ENCODE data around the gene AKAP13.

Gene AKAP13

DNA sequence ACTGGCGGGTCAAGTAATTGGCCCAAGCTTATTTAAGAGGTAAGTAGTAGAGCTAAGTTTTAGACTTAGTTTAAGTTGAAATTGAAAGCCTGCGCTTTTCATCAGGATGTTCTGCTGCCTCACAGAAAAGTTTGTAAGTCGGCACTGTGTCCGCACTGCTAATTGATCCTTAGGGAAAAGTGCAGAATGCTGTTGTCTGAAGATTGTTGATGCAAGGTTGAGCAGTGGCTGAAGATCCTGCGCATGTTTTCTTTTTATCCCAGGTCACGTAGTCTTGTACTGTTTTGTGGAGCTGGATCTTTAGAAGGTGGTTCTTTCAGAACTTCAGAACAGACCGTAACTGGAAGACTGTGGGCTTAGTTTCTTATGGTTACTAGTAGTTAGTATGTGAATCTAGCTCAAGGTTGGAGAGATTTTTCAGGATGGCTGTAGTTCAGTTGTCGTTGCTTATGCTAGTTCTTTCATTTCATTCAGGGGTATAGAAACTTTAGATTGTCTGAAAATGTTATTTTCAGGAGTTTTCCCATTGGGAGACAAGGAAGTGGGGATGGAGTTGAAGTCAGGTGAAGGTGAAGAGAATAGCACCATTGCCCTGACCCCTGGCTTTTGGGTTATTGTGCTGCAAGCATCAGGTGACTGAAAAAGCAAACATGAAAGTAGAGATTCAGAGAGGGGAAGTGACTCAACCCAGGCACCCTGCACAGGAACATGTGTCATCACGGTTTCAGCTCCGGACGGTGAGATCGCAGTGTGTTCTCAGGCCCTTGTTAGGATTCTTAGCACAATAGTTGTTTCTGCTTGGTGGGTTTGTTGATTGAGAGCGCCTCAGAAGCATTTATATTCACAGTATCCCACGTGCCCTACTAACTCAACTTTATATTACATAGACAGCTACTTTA, 32.8 kb downstream of the AKAP13 start:
- TF ChIP-seq RAD21 (IDR thresholded peaks at IDR 0.05; ENCODE audit: low read depth) (no peak), TAF1 (IDR thresholded peaks at IDR 0.05; ENCODE audit: low read depth) (no peak), TCF12 (IDR thresholded peaks at IDR 0.05; ENCODE audit: low read depth) (no peak), CEBPB (IDR thresholded peaks at IDR 0.05) (no peak), EP300 (IDR thresholded peaks at IDR 0.05; ENCODE audit: borderline replicate concordance) (peak; percentile 72; the same call in 1 of the 2 replicates), CREB1 (IDR thresholded peaks at IDR 0.05; ENCODE audit: low read depth) (no peak), NFIC (IDR thresholded peaks at IDR 0.05) (no peak), EGR1 (IDR thresholded peaks at IDR 0.05) (no peak), TEAD4 (IDR thresholded peaks at IDR 0.05) (no peak), FOXM1 (IDR thresholded peaks at IDR 0.05; ENCODE audit: borderline replicate concordance, low read depth) (no peak; the same call in 1 of the 2 replicates), YY1 (IDR thresholded peaks at IDR 0.05; ENCODE audit: low read depth) (no peak), ZBTB7A (IDR thresholded peaks at IDR 0.05; ENCODE audit: low read depth) (no peak)
- TF ChIP-seq, protein P1, sequence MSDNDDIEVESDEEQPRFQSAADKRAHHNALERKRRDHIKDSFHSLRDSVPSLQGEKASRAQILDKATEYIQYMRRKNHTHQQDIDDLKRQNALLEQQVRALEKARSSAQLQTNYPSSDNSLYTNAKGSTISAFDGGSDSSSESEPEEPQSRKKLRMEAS (IDR thresholded peaks at IDR 0.05), result 0 out of 2 replicates have a peak, but pooled peaks have one; percentile 44
- TF ChIP-seq, protein P2, sequence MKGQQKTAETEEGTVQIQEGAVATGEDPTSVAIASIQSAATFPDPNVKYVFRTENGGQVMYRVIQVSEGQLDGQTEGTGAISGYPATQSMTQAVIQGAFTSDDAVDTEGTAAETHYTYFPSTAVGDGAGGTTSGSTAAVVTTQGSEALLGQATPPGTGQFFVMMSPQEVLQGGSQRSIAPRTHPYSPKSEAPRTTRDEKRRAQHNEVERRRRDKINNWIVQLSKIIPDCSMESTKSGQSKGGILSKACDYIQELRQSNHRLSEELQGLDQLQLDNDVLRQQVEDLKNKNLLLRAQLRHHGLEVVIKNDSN (IDR thresholded peaks at IDR 0.05), result peak; percentile 76
- TF ChIP-seq, protein P3, sequence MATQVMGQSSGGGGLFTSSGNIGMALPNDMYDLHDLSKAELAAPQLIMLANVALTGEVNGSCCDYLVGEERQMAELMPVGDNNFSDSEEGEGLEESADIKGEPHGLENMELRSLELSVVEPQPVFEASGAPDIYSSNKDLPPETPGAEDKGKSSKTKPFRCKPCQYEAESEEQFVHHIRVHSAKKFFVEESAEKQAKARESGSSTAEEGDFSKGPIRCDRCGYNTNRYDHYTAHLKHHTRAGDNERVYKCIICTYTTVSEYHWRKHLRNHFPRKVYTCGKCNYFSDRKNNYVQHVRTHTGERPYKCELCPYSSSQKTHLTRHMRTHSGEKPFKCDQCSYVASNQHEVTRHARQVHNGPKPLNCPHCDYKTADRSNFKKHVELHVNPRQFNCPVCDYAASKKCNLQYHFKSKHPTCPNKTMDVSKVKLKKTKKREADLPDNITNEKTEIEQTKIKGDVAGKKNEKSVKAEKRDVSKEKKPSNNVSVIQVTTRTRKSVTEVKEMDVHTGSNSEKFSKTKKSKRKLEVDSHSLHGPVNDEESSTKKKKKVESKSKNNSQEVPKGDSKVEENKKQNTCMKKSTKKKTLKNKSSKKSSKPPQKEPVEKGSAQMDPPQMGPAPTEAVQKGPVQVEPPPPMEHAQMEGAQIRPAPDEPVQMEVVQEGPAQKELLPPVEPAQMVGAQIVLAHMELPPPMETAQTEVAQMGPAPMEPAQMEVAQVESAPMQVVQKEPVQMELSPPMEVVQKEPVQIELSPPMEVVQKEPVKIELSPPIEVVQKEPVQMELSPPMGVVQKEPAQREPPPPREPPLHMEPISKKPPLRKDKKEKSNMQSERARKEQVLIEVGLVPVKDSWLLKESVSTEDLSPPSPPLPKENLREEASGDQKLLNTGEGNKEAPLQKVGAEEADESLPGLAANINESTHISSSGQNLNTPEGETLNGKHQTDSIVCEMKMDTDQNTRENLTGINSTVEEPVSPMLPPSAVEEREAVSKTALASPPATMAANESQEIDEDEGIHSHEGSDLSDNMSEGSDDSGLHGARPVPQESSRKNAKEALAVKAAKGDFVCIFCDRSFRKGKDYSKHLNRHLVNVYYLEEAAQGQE (IDR thresholded peaks at IDR 0.05; ENCODE audit: low read depth), result no peak

DNA sequence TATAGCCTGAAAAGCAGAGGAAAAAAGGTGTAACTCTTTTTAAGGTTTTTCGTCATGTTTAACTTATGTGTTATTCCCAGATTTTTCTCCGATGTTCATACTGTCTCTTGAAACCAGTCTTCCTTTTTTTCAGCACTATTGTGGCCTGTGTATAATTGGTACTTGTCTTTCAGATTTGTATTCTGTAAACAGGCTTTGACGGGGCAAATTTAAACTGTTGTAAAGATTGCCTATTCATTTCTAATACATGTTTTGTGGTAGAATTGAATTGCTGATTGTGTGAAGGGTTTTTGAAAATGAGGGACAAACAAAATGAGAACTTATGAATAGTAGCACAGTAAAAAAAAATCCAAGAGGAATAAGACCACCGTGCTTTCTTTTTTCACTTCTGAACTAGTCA, 33.6 kb downstream of the AKAP13 start:
- TF ChIP-seq, protein P1 (IDR thresholded peaks at IDR 0.05), result no peak
- TF ChIP-seq EGR1 (IDR thresholded peaks at IDR 0.05) (no peak), CEBPB (IDR thresholded peaks at IDR 0.05) (no peak), TCF12 (IDR thresholded peaks at IDR 0.05; ENCODE audit: low read depth) (no peak)

DNA sequence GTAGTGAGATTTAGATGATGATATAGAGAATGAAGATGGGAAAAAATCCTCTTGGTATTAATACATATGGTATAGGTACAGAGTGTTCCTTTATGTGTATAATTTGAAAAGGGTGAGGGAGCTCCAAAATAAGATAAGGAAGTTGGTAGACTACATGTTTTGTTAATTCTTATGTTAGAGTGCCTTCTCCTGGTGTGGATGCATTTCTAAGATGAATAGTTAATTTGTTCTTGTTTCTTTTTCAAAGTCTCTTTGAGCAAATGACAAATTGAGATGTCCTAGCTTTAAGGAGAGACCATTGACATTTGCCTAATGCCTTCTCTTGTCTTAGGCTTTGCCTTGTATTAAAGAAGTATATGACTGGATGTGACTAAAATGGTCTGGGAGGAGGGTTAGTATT, 34.1 kb downstream of the AKAP13 start:
- no peak for TF ChIP-seq CREB1 (IDR thresholded peaks at IDR 0.05; ENCODE audit: low read depth)
- TF ChIP-seq NFIC (IDR thresholded peaks at IDR 0.05), result no peak
- no peak for TF ChIP-seq ZBTB7A (IDR thresholded peaks at IDR 0.05; ENCODE audit: low read depth)
- peak; percentile 41; the same call in 1 of the 2 replicates for TF ChIP-seq RAD21 (IDR thresholded peaks at IDR 0.05; ENCODE audit: low read depth)
- TF ChIP-seq TCF12 (IDR thresholded peaks at IDR 0.05; ENCODE audit: low read depth), result no peak
- TF ChIP-seq EGR1 (IDR thresholded peaks at IDR 0.05), result no peak
- TF ChIP-seq TAF1 (IDR thresholded peaks at IDR 0.05; ENCODE audit: low read depth), result no peak

DNA sequence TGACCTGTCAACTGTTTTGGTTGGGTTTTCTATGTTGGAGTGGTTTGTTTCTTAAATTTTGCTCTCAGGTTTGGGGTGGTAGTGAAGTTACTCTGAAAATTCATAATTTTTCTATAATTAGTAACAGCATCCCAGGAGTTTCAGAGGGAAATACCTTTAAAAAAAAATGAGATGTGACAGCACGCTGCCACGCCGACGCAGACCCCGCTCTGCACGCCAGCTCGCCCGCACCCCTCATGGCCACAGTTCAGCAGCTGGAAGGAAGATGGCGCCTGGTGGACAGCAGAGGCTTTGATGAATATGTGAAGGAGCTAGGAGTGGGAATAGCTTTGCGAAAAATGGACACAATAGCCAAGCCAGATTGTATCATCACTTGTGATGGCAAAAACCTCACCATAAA, 34.6 kb downstream of the AKAP13 start:
- TF ChIP-seq, protein P1 (IDR thresholded peaks at IDR 0.05), result no peak
- TF ChIP-seq CREB1 (IDR thresholded peaks at IDR 0.05; ENCODE audit: low read depth), result no peak
- TF ChIP-seq EGR1 (IDR thresholded peaks at IDR 0.05), result no peak

DNA sequence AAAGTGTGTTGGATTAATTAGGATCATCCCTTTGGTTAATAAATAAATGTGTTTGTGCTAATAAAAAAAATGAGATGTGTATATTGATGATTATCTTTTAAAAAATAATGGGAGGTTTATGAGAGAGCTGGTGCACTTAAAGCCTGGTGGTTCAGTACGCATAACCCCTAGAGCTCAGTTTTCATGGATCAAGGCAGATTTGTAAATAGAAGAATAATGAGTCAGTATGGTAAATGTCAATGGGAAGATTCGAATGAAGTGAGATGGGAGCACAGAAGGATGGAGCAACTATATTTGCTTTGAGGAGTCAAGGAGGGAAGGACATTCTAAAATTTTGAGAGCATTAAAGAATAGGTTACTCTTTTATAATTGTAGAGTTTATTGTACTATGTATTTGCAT, 35.4 kb downstream of the AKAP13 start:
- TF ChIP-seq, protein P2 (IDR thresholded peaks at IDR 0.05), result no peak
- TF ChIP-seq TCF12 (IDR thresholded peaks at IDR 0.05; ENCODE audit: low read depth) (no peak), NFIC (IDR thresholded peaks at IDR 0.05) (no peak), YY1 (IDR thresholded peaks at IDR 0.05; ENCODE audit: low read depth) (no peak), ZBTB7A (IDR thresholded peaks at IDR 0.05; ENCODE audit: low read depth) (no peak), TAF1 (IDR thresholded peaks at IDR 0.05; ENCODE audit: low read depth) (no peak), CEBPB (IDR thresholded peaks at IDR 0.05) (no peak), FOXM1 (IDR thresholded peaks at IDR 0.05; ENCODE audit: borderline replicate concordance, low read depth) (no peak), RAD21 (IDR thresholded peaks at IDR 0.05; ENCODE audit: low read depth) (no peak)

DNA sequence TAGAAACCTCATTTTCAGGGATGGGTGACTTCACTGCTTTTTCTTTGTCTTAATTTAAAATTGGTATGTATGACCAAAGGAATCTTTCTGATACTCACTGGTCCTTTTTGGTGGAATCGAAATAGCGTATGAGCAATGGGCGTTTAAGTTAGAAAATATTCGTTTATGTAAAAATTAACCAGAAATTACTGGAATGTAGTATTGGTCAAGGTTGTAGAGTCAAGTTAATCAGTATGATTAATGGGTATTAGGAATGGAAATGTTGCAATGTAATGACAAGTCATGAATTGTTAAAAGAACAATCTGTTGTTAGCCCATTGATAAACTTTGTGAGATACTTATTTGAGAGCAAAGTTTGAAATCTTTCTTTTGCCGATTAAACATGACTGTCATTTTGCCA, 36.9 kb downstream of the AKAP13 start:
- TF ChIP-seq TEAD4 (IDR thresholded peaks at IDR 0.05), result no peak
- TF ChIP-seq TAF1 (IDR thresholded peaks at IDR 0.05; ENCODE audit: low read depth), result no peak
- TF ChIP-seq, protein P3 (IDR thresholded peaks at IDR 0.05; ENCODE audit: low read depth), result no peak
- no peak for TF ChIP-seq RAD21 (IDR thresholded peaks at IDR 0.05; ENCODE audit: low read depth)
- TF ChIP-seq NFIC (IDR thresholded peaks at IDR 0.05), result no peak
- TF ChIP-seq CREB1 (IDR thresholded peaks at IDR 0.05; ENCODE audit: low read depth), result no peak
- TF ChIP-seq, protein P1 (IDR thresholded peaks at IDR 0.05), result no peak
- TF ChIP-seq, protein P2 (IDR thresholded peaks at IDR 0.05), result no peak
- no peak for TF ChIP-seq YY1 (IDR thresholded peaks at IDR 0.05; ENCODE audit: low read depth)
- no peak for TF ChIP-seq EP300 (IDR thresholded peaks at IDR 0.05; ENCODE audit: borderline replicate concordance)
- TF ChIP-seq TCF12 (IDR thresholded peaks at IDR 0.05; ENCODE audit: low read depth), result no peak
- no peak for TF ChIP-seq CEBPB (IDR thresholded peaks at IDR 0.05)
- TF ChIP-seq EGR1 (IDR thresholded peaks at IDR 0.05), result no peak
- no peak for TF ChIP-seq ZBTB7A (IDR thresholded peaks at IDR 0.05; ENCODE audit: low read depth)
- TF ChIP-seq FOXM1 (IDR thresholded peaks at IDR 0.05; ENCODE audit: borderline replicate concordance, low read depth), result no peak
